HepG2 (cell line): ENCODE data around the gene IDS. TPM values are rescaled to one million over a fixed set of nuclear protein-coding genes. Genes with fewer than 3 reads are reported as not detected.
A peak's percentile ranks its signal among the peaks of the same experiment; 100 is the strongest.

Experiments used
- CC2D1A ChIP-seq: sonication (generic); formaldehyde crosslinking; IDR thresholded peaks from 2 replicates; pipeline ENCODE4 v1.8.1; 2023; ENCODE audit warnings: mild to moderate bottlenecking, missing genetic modification reagents
- CREM ChIP-seq, 2 experiments: sonication (generic) in 1 of 2; formaldehyde crosslinking in 1 of 2; IDR thresholded peaks; 2 replicates each; pipeline versions ENCODE4 v1.4.0 to v1.6.1; 2016 to 2020; ENCODE audit warnings: antibody characterized with exemption in 1 of 2, mild to moderate bottlenecking in 1 of 2, missing genetic modification reagents in 1 of 2
- DNMT1 ChIP-seq: sonication (generic); formaldehyde crosslinking; IDR thresholded peaks from 2 replicates; pipeline ENCODE4 v1.5.1; 2020; ENCODE audit warnings: mild to moderate bottlenecking, missing genetic modification reagents
- EP300 ChIP-seq, 3 experiments: sonication (generic) in 1 of 3; formaldehyde crosslinking in 1 of 3; IDR thresholded peaks; 2 replicates each; pipeline versions ENCODE4 v1.5.1 to v1.6.1; 2011 to 2020; ENCODE audit warnings: low read depth in 2 of 3, low read length in 2 of 3, borderline replicate concordance in 1 of 3, improper control_type of control experiment in 1 of 3, mild to moderate bottlenecking in 1 of 3, missing genetic modification reagents in 1 of 3, moderate library complexity in 1 of 3
- FOXA1 ChIP-seq, 2 experiments: fragments of 450-650 bp in 1 of 2; sonication (generic) in 1 of 2; formaldehyde crosslinking in 1 of 2; IDR thresholded peaks; 2 replicates each; pipeline versions ENCODE4 v1.4.0 to v1.6.1; 2016 to 2020; ENCODE audit warnings: missing genetic modification reagents in 1 of 2
- IKZF5 ChIP-seq: IDR thresholded peaks from 2 replicates; pipeline ENCODE4 v1.6.1; 2018; ENCODE audit warnings: missing genetic modification reagents, mild to moderate bottlenecking, missing compliant biosample characterization
- MYPOP ChIP-seq: sonication (generic); formaldehyde crosslinking; IDR thresholded peaks from 2 replicates; pipeline ENCODE4 v1.8.1; 2023; ENCODE audit warnings: mild to moderate bottlenecking, moderate library complexity, missing genetic modification reagents
- TFDP2 ChIP-seq: sonication (generic); formaldehyde crosslinking; IDR thresholded peaks from 2 replicates; pipeline ENCODE4 v1.4.0; 2020; ENCODE audit warnings: missing genetic modification reagents
- UBTF ChIP-seq: sonication (generic); formaldehyde crosslinking; IDR thresholded peaks from 2 replicates; pipeline ENCODE4 v1.4.0; 2020; ENCODE audit warnings: mild to moderate bottlenecking, missing genetic modification reagents
- ZHX2 ChIP-seq, 2 experiments: sonication (generic) in 1 of 2; formaldehyde crosslinking in 1 of 2; IDR thresholded peaks; 2 replicates each; pipeline versions ENCODE4 v1.6.1 to v1.9.0; 2014 to 2022; ENCODE audit warnings: antibody characterized with exemption in 1 of 2, borderline replicate concordance in 1 of 2, inconsistent platforms in 1 of 2, low read depth in 1 of 2, missing genetic modification reagents in 1 of 2
- ZNF644 ChIP-seq: IDR thresholded peaks from 2 replicates; pipeline ENCODE4 v1.6.1; 2016; ENCODE audit warnings: low read depth
- polyA plus RNA-seq, 8 experiments: library from polyadenylated mRNA; depleted of rRNA in 3 of 8; stranded (reverse) in 7 of 8; unstranded in 1 of 8; fragments of >200 nt; fragmentation: Illumina TruSeq in 4 of 8; extraction: Trizol in 4 of 8; gene quantifications; 2 replicates each; pipeline versions ENCODE4 v1.2.1 to v1.2.3, GENCODE V29; 2011 to 2016; ENCODE audit warnings: low read depth in 4 of 8, missing spikeins in 1 of 8, mixed read lengths in 1 of 8; ENCODE audit not compliant: insufficient read depth in 1 of 8
- total RNA-seq, 5 experiments: library from RNA; depleted of rRNA; stranded (reverse); fragments of >200 nt; fragmentation: Illumina TruSeq; extraction: Trizol; gene quantifications; 2 replicates each; pipeline ENCODE4 v1.2.3, GENCODE V29; 2016; ENCODE audit warnings: low read depth in 1 of 5

The IDS gene
- total and polyA plus RNA-seq, 2 of the 13 experiments (the other 11 are each of a cell fraction or from before 2014, with no cell fraction given): 2.2 to 11.9 TPM

GRCh38 chrX:149540621-149541520 is 35.8 kb upstream of the IDS start, which contains the start of gene EOLA1 (continued):
- peak; percentile 69 for TF ChIP-seq ZHX2 (IDR thresholded peaks at IDR 0.05; ENCODE audit: low read depth)
- no peak for TF ChIP-seq ZHX2 (CRISPR knock-in tag; IDR thresholded peaks at IDR 0.05; ENCODE audit: borderline replicate concordance)
- TF ChIP-seq CREM (IDR thresholded peaks at IDR 0.05): peak; percentile 76
- no peak for TF ChIP-seq CREM (CRISPR knock-in tag; IDR thresholded peaks at IDR 0.05)
- TF ChIP-seq IKZF5 (CRISPR knock-in tag): 0 out of 2 replicates have a peak, but pooled peaks have one; percentile 34
- peak; percentile 51; the same call in 1 of the 2 replicates for TF ChIP-seq TFDP2 (CRISPR knock-in tag)
- no peak for TF ChIP-seq EP300 (IDR thresholded peaks at IDR 0.05; ENCODE audit: low read depth in 2 of 2, low read length in 2 of 2)
- TF ChIP-seq EP300 (CRISPR knock-in tag; IDR thresholded peaks at IDR 0.05; ENCODE audit: borderline replicate concordance): no peak
- TF ChIP-seq MYPOP: peak; percentile 36; the same call in 1 of the 2 replicates
- TF ChIP-seq DNMT1: 0 out of 2 replicates have a peak, but pooled peaks have one; percentile 22
- no peak for TF ChIP-seq ZNF644 (CRISPR knock-in tag)
- no peak for TF ChIP-seq CC2D1A (CRISPR knock-in tag)
- TF ChIP-seq FOXA1 (IDR thresholded peaks at IDR 0.05): no peak
- peak; percentile 36 for TF ChIP-seq FOXA1 (CRISPR knock-in tag; IDR thresholded peaks at IDR 0.05)
- 0 out of 2 replicates have a peak, but pooled peaks have one; percentile 42 for TF ChIP-seq UBTF
